NT2/D1 (cell line): Measurements from ENCODE around the gene BCL2L12.

ENCODE experiments used
- SUZ12 ChIP-seq: IDR thresholded peaks from 2 replicates; pipeline ENCODE4 v1.6.1; 2011; ENCODE audit not compliant: insufficient read length, insufficient read depth; ENCODE audit errors: extremely low read depth
- ZNF274 ChIP-seq: IDR thresholded peaks from 2 replicates; pipeline ENCODE4 v1.6.1; 2011; ENCODE audit warnings: mild to moderate bottlenecking, low read depth, low read length

GRCh38 chr19:49713236-49713845 lies 47.6 kb downstream of the BCL2L12 start:
- TF ChIP-seq SUZ12 (no peak), ZNF274 (no peak)
